ENCODE data around the gene PTPRG.

- TF ChIP-seq, protein P1, sequence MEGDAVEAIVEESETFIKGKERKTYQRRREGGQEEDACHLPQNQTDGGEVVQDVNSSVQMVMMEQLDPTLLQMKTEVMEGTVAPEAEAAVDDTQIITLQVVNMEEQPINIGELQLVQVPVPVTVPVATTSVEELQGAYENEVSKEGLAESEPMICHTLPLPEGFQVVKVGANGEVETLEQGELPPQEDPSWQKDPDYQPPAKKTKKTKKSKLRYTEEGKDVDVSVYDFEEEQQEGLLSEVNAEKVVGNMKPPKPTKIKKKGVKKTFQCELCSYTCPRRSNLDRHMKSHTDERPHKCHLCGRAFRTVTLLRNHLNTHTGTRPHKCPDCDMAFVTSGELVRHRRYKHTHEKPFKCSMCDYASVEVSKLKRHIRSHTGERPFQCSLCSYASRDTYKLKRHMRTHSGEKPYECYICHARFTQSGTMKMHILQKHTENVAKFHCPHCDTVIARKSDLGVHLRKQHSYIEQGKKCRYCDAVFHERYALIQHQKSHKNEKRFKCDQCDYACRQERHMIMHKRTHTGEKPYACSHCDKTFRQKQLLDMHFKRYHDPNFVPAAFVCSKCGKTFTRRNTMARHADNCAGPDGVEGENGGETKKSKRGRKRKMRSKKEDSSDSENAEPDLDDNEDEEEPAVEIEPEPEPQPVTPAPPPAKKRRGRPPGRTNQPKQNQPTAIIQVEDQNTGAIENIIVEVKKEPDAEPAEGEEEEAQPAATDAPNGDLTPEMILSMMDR (IDR thresholded peaks at IDR 0.05) = no peak
- no peak for TF ChIP-seq POLR2A (IDR thresholded peaks at IDR 0.05)
These were observed 260.5 kb downstream of the PTPRG start for GRCh38 chr3:61821823-61822251.

Measured in suprapubic skin (tissue), 3 donors.